B cell (primary cell): ENCODE measurements around the gene SFMBT2.

Experiments used
- CTCF ChIP-seq: fragments of 200-600 bp; IDR thresholded peaks from one replicate; pipeline ENCODE4 v1.8.0; 2022; ENCODE audit warnings: antibody characterized with exemption, mild to moderate bottlenecking
- EZH2 ChIP-seq: IDR thresholded peaks from 2 replicates; pipeline ENCODE4 v1.6.1; 2012; ENCODE audit warnings: borderline replicate concordance, low read depth, mild to moderate bottlenecking, moderate library complexity, low read length; ENCODE audit not compliant: insufficient read depth, poor library complexity, severe bottlenecking

DNA sequence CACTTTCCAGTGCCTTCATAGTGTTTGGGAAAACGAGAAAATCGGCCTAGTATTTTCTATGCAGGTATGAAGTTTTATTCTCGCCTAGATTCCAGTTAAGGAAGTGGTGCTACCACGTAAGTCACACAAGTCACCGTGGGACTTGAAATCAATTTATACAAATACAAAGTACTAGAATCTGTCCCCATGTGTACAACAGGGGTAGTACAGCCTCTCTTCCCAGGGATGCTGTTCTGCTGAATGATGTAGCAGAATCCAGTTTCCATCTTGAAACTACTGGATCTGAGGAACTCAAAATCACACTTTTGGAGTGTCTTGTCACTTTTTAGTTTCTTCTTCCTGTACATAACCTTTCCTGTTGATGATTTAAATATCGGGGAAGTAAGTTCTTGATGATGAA, 129.4 kb downstream of the SFMBT2 start:
- TF ChIP-seq CTCF: no peak
- no peak for TF ChIP-seq EZH2
